GM12873 (cell line): Measurements from ENCODE around the gene P4HB.

Experiments used
- CTCF ChIP-seq: IDR thresholded peaks from 2 replicates; pipeline ENCODE4 v1.5.1; 2012; ENCODE audit warnings: low read depth, mild to moderate bottlenecking, moderate library complexity, low read length, control low read depth; ENCODE audit not compliant: insufficient read depth; ENCODE audit errors: missing control alignments

P4HB gene

GRCh38 chr17:81803728-81804558 is 56.4 kb downstream of the P4HB start, which contains the start of gene GCGR:
TSS of gene GCGR (plus strand) at chr17:81804150. CDS start at chr17:81809019, 4,869 bp downstream.
- no peak for TF ChIP-seq CTCF

GRCh38 chr17:81802856-81803643 is 57.3 kb downstream of the P4HB start:
- TF ChIP-seq CTCF, result no peak

DNA sequence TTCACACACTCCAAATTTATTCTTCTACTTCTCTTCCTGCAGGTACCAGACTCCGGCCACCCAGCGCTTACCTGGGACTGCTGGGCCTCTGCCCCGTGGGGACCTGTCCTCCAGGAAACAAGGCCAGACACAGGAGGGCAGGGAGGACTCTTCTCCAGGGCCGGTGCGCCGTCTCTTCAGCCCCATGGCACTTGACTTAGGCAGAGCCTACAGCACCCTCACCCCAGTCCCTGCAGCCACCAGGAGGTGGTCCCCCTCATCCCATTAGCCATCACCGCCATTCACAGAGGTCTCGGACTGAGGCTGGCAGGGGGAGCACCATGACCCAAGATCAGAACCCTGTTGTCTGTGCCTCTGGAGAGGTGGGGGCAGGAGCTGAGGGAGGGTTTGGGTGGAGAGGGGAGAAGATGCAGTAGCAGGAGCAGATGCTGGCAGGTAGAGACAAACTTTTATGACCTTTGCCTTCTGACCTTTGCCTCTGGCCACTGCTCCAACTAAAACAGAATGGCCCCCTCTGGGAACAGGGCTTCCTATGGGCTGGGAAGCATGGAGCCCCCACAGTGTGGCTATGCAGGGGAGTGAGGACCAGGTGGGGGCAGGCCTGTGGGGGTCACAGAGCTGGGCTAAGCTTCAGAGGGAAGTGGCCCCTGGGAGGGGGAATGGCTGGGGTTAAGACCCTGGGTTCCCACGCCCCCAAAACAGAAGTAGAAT is 58.1 kb downstream of the P4HB start:
- TF ChIP-seq CTCF, result no peak

DNA sequence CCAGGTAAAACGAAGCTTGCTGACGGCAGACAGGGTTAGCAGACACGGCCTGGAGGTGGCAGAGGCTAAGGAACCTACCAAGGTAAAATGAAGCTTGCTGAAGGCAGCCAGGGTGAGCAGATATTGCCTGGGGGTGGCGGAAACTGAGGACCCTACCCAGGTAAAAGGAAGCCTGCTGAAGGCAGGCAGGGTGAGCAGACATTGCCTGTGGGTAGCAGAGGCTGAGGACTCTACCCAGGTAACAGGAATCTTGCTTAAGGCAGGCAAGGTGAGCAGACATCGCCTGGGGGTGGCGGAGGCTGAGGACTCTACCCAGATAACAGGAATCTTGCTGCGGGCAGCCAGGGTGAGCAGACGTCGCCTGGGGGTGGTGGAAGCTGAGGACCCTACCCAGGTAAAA is 59.0 kb downstream of the P4HB start:
- no peak for TF ChIP-seq CTCF

GRCh38 chr17:81794509-81794908 is 65.8 kb downstream of the P4HB start:
- no peak for TF ChIP-seq CTCF

DNA sequence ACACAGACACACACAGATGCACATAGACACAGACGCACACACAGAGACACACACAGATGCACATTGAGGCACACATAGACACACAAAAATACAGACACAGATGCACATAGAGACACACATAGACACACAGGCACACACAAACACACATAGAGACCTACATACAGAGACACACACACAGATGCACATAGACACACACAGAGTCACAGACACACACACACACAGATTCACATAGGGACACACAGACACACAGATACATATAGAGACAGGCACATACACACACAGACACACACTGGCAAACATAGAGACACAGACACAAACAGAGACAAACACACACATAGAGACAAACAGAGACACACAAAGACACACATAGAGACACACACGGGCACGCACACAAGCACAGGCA is 66.3 kb downstream of the P4HB start:
- no peak for TF ChIP-seq CTCF
